ENCODE data around the gene SMIM28.

- TF ChIP-seq MYC (IDR thresholded peaks at IDR 0.05; ENCODE audit: low read depth, low read length): no peak
- no peak for TF ChIP-seq POLR2A (IDR thresholded peaks at IDR 0.05; ENCODE audit: low read depth, low read length)
- no peak for TF ChIP-seq CTCF (IDR thresholded peaks at IDR 0.05; ENCODE audit: extremely low read depth in 1 of 2, insufficient read depth in 1 of 2, low read depth in 1 of 2, low read length in 2 of 2)
- no peak for TF ChIP-seq MAX (IDR thresholded peaks at IDR 0.05; ENCODE audit: insufficient read depth, insufficient read length)
- no peak for TF ChIP-seq POLR2AphosphoS5 (IDR thresholded peaks at IDR 0.05; ENCODE audit: insufficient read depth, low read depth, low read length)
- TF ChIP-seq EZH2 (IDR thresholded peaks at IDR 0.05; ENCODE audit: borderline replicate concordance, low read depth, low read length, severe bottlenecking): no peak
- TF ChIP-seq JUN (IDR thresholded peaks at IDR 0.05; ENCODE audit: borderline replicate concordance, insufficient read depth, insufficient read length, low read depth): no peak
- TF ChIP-seq FOS (IDR thresholded peaks at IDR 0.05; ENCODE audit: borderline replicate concordance, insufficient read depth, low read length): no peak
- TF ChIP-seq GATA2 (IDR thresholded peaks at IDR 0.05; ENCODE audit: insufficient read depth, insufficient read length, low read depth, low read length): no peak
These were observed 43.9 kb downstream of the SMIM28 start for GRCh38 chr6:138421608-138422007.
